Peyer's patch (tissue), 4 donors: ENCODE results near the gene ATRN. TPM values are rescaled to one million over a fixed set of nuclear protein-coding genes. Genes with fewer than 3 reads are reported as not detected.

ENCODE experiments used
- DNase-seq, 3 donors: peaks; one replicate each; pipeline ENCODE4 v3.0.0-alpha.2; 2017 to 2019
- H3K27ac ChIP-seq, 4 donors: fragments of 200-600 bp; sonication (generic); one replicate each; pipeline ENCODE4 v1.5.1; 2016 to 2019
- H3K27me3 ChIP-seq, 2 donors: fragments of 200-600 bp; sonication (generic); one replicate each; pipeline ENCODE4 v1.5.1; 2019
- H3K36me3 ChIP-seq, 3 donors: fragments of 200-600 bp; sonication (generic); one replicate each; pipeline ENCODE4 v1.5.1; 2016 to 2019
- H3K4me1 ChIP-seq, 4 donors: fragments of 200-600 bp; sonication (generic); one replicate each; pipeline ENCODE4 v1.5.1; 2016 to 2019
- H3K4me3 ChIP-seq, 4 donors: fragments of 200-600 bp; sonication (generic); 1 replicate in 3 of 4; 2 replicates in 1 of 4; pipeline ENCODE4 v1.5.1; 2016 to 2019; ENCODE audit warnings: mild to moderate bottlenecking in 1 of 4
- H3K9me3 ChIP-seq, 4 donors: fragments of 200-600 bp; sonication (generic); one replicate each; pipeline ENCODE4 v1.5.1; 2016 to 2019; ENCODE audit warnings: mild to moderate bottlenecking in 1 of 4
- POLR2A ChIP-seq, 2 donors: fragments of 450-650 bp; IDR thresholded peaks; one replicate each; pipeline ENCODE4 v1.5.1; 2017; ENCODE audit warnings: antibody characterized with exemption in 2 of 2, mild to moderate bottlenecking in 2 of 2, moderate library complexity in 2 of 2
- total RNA-seq, 4 donors: library from RNA; depleted of rRNA; stranded (reverse); fragments of >200 nt; gene quantifications; one replicate each; pipeline ENCODE4 v1.1.0, GENCODE V29; 2016
- TF ChIP-seq, protein P1 (sequence below), 6 experiments: fragments of 450-650 bp in 4 of 6; fragments of 200-600 bp in 2 of 6; sonication (generic) in 1 of 6; IDR thresholded peaks; one replicate each; pipeline ENCODE4 v1.5.1; 2017 to 2019; ENCODE audit warnings: antibody characterized with exemption in 6 of 6, mild to moderate bottlenecking in 3 of 6, moderate library complexity in 1 of 6

The ATRN gene
- total RNA-seq, 4 donors from 2014 or later: 14.9 to 99.5 (median 54.9) TPM

DNA sequence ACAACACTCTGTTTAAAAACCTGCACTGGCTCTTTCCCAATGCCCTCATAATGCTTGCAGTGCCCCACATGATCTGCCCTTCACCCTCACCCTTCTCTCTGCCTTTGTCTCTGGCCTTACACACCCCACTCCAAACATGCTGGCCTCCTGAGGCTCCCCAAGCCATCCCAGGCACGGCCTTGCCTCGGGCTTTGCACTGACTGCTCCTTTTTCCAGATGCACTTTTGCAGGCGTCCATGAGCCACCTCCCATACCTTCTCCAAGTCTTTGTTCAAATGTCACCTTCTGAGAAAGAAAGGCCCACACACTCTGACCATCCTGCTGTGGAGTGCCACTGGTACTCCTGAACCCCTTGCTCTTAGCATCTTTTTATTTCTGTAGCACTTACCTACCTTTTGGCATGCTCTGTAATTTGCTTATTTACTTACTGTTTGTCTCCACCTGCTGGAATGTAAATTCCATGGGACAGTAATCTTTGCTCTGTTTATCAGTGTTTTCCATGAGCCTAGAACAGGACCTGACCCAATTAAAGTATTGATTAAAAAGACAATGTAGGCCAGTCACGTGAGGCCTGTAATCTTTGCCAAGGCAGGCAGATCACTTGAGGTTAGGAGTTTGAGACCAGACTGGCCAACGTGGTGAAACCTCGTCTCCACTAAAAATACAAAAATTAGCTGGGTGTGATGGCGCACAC is 161.6 kb downstream of the ATRN start:
- Histone ChIP-seq H3K9me3 (no peaks in the 10 kb centered on the region), H3K4me1 (no peaks in the 10 kb centered on the region), H3K4me3 (no peak overlapping the region), H3K36me3 (peaks cover 0 to 20% (median 0%) of the 10 kb centered on the region in 3 donors), H3K27ac (no peak overlapping the region), H3K27me3 (no peaks in the 10 kb centered on the region)
- TF ChIP-seq, protein P1, sequence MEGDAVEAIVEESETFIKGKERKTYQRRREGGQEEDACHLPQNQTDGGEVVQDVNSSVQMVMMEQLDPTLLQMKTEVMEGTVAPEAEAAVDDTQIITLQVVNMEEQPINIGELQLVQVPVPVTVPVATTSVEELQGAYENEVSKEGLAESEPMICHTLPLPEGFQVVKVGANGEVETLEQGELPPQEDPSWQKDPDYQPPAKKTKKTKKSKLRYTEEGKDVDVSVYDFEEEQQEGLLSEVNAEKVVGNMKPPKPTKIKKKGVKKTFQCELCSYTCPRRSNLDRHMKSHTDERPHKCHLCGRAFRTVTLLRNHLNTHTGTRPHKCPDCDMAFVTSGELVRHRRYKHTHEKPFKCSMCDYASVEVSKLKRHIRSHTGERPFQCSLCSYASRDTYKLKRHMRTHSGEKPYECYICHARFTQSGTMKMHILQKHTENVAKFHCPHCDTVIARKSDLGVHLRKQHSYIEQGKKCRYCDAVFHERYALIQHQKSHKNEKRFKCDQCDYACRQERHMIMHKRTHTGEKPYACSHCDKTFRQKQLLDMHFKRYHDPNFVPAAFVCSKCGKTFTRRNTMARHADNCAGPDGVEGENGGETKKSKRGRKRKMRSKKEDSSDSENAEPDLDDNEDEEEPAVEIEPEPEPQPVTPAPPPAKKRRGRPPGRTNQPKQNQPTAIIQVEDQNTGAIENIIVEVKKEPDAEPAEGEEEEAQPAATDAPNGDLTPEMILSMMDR (IDR thresholded peaks at IDR 0.05): peak in 1 of 6 experiments; percentile 4
- no peak for TF ChIP-seq POLR2A (IDR thresholded peaks at IDR 0.05)
- DNase-seq: no peak

- no peak for TF ChIP-seq POLR2A (IDR thresholded peaks at IDR 0.05)
- TF ChIP-seq, protein P1 (IDR thresholded peaks at IDR 0.05): no peak
- H3K9me3 ChIP-seq: no peaks in the 10 kb centered on the region
- H3K4me1 ChIP-seq: no peaks in the 10 kb centered on the region
- no peak overlapping the region for H3K27ac ChIP-seq
- no peaks in the 10 kb centered on the region for H3K27me3 ChIP-seq
- H3K4me3 ChIP-seq: no peak overlapping the region
- no peak for DNase-seq
- H3K36me3 ChIP-seq: peaks cover 0 to 7% (median 0%) of the 10 kb centered on the region in 3 donors
Observed at GRCh38 chr20:3633913-3634478, 163.2 kb downstream of the ATRN start.

- H3K4me3 ChIP-seq: no peak overlapping the region
- no peak overlapping the region for H3K27ac ChIP-seq
- H3K36me3 ChIP-seq: peaks cover 0 to 14% (median 0%) of the 10 kb centered on the region in 3 donors
- TF ChIP-seq POLR2A (IDR thresholded peaks at IDR 0.05): no peak
- TF ChIP-seq, protein P1 (IDR thresholded peaks at IDR 0.05): no peak
- no peaks in the 10 kb centered on the region for H3K9me3 ChIP-seq
- DNase-seq: no peak
- H3K4me1 ChIP-seq: no peaks in the 10 kb centered on the region
- H3K27me3 ChIP-seq: no peaks in the 10 kb centered on the region
Observed at GRCh38 chr20:3635346-3635745, 164.5 kb downstream of the ATRN start.

DNA sequence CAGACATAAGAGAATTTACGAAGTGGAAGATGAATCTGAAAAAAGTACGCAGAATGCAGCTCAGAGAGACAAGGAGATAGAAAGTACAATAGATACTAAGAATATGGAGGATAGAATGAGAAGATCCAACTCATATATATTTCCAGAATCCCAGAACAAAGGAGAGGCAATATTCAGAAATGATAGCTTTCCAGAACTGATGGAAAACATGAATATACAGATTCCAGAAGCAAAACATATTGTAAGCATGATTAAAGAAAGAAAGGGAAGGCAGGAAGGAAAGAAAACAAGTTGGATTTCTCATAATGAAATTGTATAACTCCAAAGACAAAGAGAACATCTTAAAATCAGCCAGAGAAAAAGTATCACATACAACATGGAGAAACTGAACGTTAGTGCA is 169.4 kb downstream of the ATRN start:
- Histone ChIP-seq H3K9me3 (no peaks in the 10 kb centered on the region), H3K27me3 (no peaks in the 10 kb centered on the region), H3K4me1 (no peaks in the 10 kb centered on the region), H3K27ac (no peak overlapping the region), H3K36me3 (peaks cover 0 to 41% (median 0%) of the 10 kb centered on the region in 3 donors), H3K4me3 (no peak overlapping the region)
- DNase-seq: no peak
- TF ChIP-seq, protein P1 (IDR thresholded peaks at IDR 0.05): no peak
- no peak for TF ChIP-seq POLR2A (IDR thresholded peaks at IDR 0.05)

DNA sequence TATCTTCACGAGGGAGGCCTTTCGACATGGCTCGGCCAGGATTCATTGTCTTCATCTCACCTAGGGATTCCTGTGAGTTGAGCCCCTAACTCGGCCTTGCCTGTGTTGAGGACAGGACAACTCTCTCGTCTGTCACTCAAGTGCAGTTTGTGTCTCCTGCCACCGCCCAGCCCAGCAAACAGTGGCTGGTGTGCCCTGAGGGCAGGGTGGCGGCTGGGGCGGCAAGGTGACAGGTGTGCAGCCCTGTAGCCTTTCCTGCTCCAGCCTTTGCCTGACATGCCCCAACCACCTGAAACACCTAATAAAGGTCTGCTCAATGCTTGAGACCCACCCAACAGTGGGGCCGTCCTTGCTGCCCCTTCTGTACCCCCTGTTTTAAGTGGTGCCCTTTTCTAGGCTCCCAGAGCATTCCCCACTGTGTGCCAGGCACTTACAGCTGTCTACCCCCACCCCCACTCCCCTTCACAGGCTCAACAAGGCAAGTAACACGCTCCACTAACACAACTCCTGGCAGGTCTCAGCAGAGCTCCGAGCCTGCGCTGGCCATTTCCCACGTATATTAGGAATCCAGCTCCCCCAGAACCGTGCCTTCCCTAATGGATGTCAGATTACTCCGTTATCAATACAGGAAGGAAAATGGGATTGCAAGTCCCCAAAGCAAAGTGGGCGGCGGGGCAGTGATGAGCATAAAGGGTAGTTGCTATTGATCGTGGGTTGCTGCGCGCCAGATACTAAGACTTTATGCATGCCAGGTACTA is 174.7 kb downstream of the ATRN start:
- no peaks in the 10 kb centered on the region for H3K9me3 ChIP-seq
- H3K27me3 ChIP-seq: no peaks in the 10 kb centered on the region
- H3K36me3 ChIP-seq: peaks cover 0 to 70% (median 0%) of the 10 kb centered on the region in 3 donors
- no peak for DNase-seq
- H3K4me3 ChIP-seq: no peak overlapping the region
- H3K4me1 ChIP-seq: no peaks in the 10 kb centered on the region
- TF ChIP-seq, protein P1 (IDR thresholded peaks at IDR 0.05): no peak
- TF ChIP-seq POLR2A (IDR thresholded peaks at IDR 0.05): no peak
- H3K27ac ChIP-seq: no peak overlapping the region
